DND-41 (cell line): ENCODE measurements around the gene RASGRP3.

Source experiments
- CTCF ChIP-seq: IDR thresholded peaks from 2 replicates; pipeline ENCODE4 v1.5.1; 2012; ENCODE audit warnings: borderline replicate concordance, low read length, moderate library complexity, mild to moderate bottlenecking; ENCODE audit not compliant: poor library complexity, severe bottlenecking; ENCODE audit errors: extremely low read depth
- EZH2 ChIP-seq: IDR thresholded peaks from 3 replicates; pipeline ENCODE4 v1.6.1; 2012; ENCODE audit warnings: borderline replicate concordance, low read depth, mild to moderate bottlenecking, moderate library complexity, low read length, inconsistent platforms; ENCODE audit not compliant: severe bottlenecking

GRCh38 chr2:33560017-33560416 lies 83.6 kb downstream of the RASGRP3 start:
- TF ChIP-seq CTCF, result no peak
- no peak for TF ChIP-seq EZH2
